Neural cell (in vitro differentiated cells): ENCODE measurements around the gene ARHGAP6.

Experiments used
- CTCF ChIP-seq: fragments of 450-650 bp; IDR thresholded peaks from 2 replicates; pipeline ENCODE4 v1.5.1; 2014; ENCODE audit warnings: antibody characterized with exemption, mild to moderate bottlenecking, moderate library complexity; ENCODE audit not compliant: poor library complexity, severe bottlenecking
- EP300 ChIP-seq: fragments of 450-650 bp; conservative IDR thresholded peaks from 2 replicates; pipeline ENCODE4 v1.6.1; 2014; ENCODE audit warnings: antibody characterized with exemption, mild to moderate bottlenecking, moderate library complexity; ENCODE audit not compliant: poor library complexity, severe bottlenecking
- EZH2 ChIP-seq: fragments of 200-600, 300-800 bp; shearing (Covaris generic), sonication (generic); IDR thresholded peaks from 2 replicates; pipeline ENCODE4 v1.6.1; 2014; ENCODE audit warnings: antibody characterized with exemption, low read length, borderline replicate concordance, mild to moderate bottlenecking; ENCODE audit not compliant: insufficient read depth, poor library complexity, severe bottlenecking
- MXI1 ChIP-seq: fragments of 450-650 bp; conservative IDR thresholded peaks from 2 replicates; pipeline ENCODE4 v1.6.1; 2014; ENCODE audit warnings: antibody characterized with exemption, mild to moderate bottlenecking; ENCODE audit not compliant: poor library complexity, severe bottlenecking
- POLR2AphosphoS5 ChIP-seq: IDR thresholded peaks from 2 replicates; pipeline ENCODE4 v1.6.1; 2012
- RAD21 ChIP-seq: fragments of 450-650 bp; conservative IDR thresholded peaks from 2 replicates; pipeline ENCODE4 v1.6.1; 2014; ENCODE audit warnings: antibody characterized with exemption, mild to moderate bottlenecking, moderate library complexity
- REST ChIP-seq: IDR thresholded peaks from 2 replicates; pipeline ENCODE4 v1.6.1; 2012; ENCODE audit warnings: borderline replicate concordance
- SMC3 ChIP-seq: fragments of 450-650 bp; conservative IDR thresholded peaks from 2 replicates; pipeline ENCODE4 v1.6.1; 2014; ENCODE audit warnings: antibody characterized with exemption, mild to moderate bottlenecking, moderate library complexity; ENCODE audit not compliant: poor library complexity

- TF ChIP-seq POLR2AphosphoS5 (no peak), CTCF (no peak), REST (no peak), EZH2 (no peak), RAD21 (no peak), EP300 (no peak), SMC3 (no peak), MXI1 (no peak)
Measured at GRCh38 chrX:11311706-11312105, 354.0 kb downstream of the ARHGAP6 start.
